ENCODE data around the gene PLA2G7.
"Not testable (repeated sequence)": the region's sequence is repeated elsewhere in the genome, so short reads cannot be mapped to it uniquely, and the experiment has no call there.

The PLA2G7 gene

DNA sequence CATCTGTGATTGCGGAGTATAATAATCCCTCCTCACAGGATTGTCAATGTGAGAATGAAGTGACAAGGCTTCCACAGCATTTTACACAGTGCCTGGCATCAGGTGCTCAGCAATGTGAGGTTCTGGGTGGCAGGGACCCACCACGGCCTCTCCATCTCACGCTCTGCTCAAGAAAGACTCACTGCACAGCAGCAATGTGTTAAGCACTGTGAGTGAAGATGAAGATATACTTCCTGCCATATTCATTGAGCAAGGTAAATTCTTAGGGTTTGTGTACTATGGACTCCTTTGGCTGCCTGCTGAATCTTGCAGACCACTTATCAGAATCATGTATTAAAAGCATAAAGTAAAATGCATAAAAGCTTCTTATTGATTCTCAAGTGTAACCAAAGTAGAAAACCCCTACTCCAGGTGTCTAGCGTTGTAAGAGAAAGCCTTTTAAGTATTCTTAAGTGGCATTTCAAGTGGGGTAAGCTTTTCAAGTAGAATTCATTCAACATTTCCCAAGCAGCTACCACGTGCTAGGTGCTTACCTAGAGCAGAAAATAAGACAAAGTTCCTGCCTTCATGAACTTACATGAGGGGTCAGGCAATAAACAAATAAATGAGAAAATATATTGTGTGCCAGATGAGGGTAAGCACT is 41.0 kb upstream of the PLA2G7 start:
- Histone ChIP-seq H3K4me1 (ENCODE audit: control insufficient read depth, insufficient read depth, low read length) (no peaks in the 10 kb centered on the region), H3K9me3 (ENCODE audit: control insufficient read depth, insufficient read depth, low read depth, low read length) (no peaks in the 10 kb centered on the region), H3K36me3 (ENCODE audit: control insufficient read depth in 2 of 2, insufficient read depth in 1 of 2, low read length in 2 of 2) (no peaks in the 10 kb centered on the region), H3K27ac (ENCODE audit: extremely low read depth, low read depth, low read length) (no peak overlapping the region), H3K4me3 (ENCODE audit: low read depth, low read length) (no peak overlapping the region)
- CTCF ChIA-PET: interaction anchor here (0.7 to 0.8 kb wide), 2 partner anchors 43 to 1340 kb away, joined by 4 read pairs; no protein-coding TSS in a partner anchor
- POLR2A ChIA-PET: no interaction called here
- TF ChIP-seq YY2 (tag by site-specific recombination; IDR thresholded peaks at IDR 0.05): no peak
- TF ChIP-seq ZNF202 (tag by site-specific recombination; IDR thresholded peaks at IDR 0.05; ENCODE audit: borderline replicate concordance): no peak
- TF ChIP-seq, protein P1, sequence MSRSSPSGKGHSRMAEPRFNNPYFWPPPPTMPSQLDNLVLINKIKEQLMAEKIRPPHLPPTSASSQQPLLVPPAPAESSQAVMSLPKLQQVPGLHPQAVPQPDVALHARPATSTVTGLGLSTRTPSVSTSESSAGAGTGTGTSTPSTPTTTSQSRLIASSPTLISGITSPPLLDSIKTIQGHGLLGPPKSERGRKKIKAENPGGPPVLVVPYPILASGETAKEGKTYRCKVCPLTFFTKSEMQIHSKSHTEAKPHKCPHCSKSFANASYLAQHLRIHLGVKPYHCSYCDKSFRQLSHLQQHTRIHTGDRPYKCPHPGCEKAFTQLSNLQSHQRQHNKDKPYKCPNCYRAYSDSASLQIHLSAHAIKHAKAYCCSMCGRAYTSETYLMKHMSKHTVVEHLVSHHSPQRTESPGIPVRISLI (tag by site-specific recombination; IDR thresholded peaks at IDR 0.05): no peak
- TF ChIP-seq, protein P2, sequence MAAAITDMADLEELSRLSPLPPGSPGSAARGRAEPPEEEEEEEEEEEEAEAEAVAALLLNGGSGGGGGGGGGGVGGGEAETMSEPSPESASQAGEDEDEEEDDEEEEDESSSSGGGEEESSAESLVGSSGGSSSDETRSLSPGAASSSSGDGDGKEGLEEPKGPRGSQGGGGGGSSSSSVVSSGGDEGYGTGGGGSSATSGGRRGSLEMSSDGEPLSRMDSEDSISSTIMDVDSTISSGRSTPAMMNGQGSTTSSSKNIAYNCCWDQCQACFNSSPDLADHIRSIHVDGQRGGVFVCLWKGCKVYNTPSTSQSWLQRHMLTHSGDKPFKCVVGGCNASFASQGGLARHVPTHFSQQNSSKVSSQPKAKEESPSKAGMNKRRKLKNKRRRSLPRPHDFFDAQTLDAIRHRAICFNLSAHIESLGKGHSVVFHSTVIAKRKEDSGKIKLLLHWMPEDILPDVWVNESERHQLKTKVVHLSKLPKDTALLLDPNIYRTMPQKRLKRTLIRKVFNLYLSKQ (tag by site-specific recombination; IDR thresholded peaks at IDR 0.05; ENCODE audit: borderline replicate concordance): no peak
- no peak for TF ChIP-seq WT1 (tag by site-specific recombination; IDR thresholded peaks at IDR 0.05)
- no peak for TF ChIP-seq ZNF624 (tag by site-specific recombination; IDR thresholded peaks at IDR 0.05)
- TF ChIP-seq, protein P3, sequence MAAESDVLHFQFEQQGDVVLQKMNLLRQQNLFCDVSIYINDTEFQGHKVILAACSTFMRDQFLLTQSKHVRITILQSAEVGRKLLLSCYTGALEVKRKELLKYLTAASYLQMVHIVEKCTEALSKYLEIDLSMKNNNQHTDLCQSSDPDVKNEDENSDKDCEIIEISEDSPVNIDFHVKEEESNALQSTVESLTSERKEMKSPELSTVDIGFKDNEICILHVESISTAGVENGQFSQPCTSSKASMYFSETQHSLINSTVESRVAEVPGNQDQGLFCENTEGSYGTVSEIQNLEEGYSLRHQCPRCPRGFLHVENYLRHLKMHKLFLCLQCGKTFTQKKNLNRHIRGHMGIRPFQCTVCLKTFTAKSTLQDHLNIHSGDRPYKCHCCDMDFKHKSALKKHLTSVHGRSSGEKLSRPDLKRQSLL (tag by site-specific recombination; IDR thresholded peaks at IDR 0.05): no peak
- TF ChIP-seq ZNF311 (tag by site-specific recombination; IDR thresholded peaks at IDR 0.05; ENCODE audit: borderline replicate concordance): no peak
- TF ChIP-seq ZNF830 (tag by site-specific recombination; IDR thresholded peaks at IDR 0.05; ENCODE audit: low read depth): no peak
- TF ChIP-seq ZNF623 (tag by site-specific recombination; IDR thresholded peaks at IDR 0.05): no peak
- TF ChIP-seq, protein P4, sequence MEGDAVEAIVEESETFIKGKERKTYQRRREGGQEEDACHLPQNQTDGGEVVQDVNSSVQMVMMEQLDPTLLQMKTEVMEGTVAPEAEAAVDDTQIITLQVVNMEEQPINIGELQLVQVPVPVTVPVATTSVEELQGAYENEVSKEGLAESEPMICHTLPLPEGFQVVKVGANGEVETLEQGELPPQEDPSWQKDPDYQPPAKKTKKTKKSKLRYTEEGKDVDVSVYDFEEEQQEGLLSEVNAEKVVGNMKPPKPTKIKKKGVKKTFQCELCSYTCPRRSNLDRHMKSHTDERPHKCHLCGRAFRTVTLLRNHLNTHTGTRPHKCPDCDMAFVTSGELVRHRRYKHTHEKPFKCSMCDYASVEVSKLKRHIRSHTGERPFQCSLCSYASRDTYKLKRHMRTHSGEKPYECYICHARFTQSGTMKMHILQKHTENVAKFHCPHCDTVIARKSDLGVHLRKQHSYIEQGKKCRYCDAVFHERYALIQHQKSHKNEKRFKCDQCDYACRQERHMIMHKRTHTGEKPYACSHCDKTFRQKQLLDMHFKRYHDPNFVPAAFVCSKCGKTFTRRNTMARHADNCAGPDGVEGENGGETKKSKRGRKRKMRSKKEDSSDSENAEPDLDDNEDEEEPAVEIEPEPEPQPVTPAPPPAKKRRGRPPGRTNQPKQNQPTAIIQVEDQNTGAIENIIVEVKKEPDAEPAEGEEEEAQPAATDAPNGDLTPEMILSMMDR (tag by site-specific recombination; IDR thresholded peaks at IDR 0.05): no peak
- TF ChIP-seq, protein P5, sequence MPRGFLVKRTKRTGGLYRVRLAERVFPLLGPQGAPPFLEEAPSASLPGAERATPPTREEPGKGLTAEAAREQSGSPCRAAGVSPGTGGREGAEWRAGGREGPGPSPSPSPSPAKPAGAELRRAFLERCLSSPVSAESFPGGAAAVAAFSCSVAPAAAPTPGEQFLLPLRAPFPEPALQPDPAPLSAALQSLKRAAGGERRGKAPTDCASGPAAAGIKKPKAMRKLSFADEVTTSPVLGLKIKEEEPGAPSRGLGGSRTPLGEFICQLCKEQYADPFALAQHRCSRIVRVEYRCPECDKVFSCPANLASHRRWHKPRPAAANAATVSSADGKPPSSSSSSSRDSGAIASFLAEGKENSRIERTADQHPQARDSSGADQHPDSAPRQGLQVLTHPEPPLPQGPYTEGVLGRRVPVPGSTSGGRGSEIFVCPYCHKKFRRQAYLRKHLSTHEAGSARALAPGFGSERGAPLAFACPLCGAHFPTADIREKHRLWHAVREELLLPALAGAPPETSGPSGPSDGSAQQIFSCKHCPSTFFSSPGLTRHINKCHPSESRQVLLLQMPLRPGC (tag by site-specific recombination; IDR thresholded peaks at IDR 0.05): no peak
- TF ChIP-seq ZNF514 (tag by site-specific recombination; IDR thresholded peaks at IDR 0.05): no peak
- TF ChIP-seq, protein P6, sequence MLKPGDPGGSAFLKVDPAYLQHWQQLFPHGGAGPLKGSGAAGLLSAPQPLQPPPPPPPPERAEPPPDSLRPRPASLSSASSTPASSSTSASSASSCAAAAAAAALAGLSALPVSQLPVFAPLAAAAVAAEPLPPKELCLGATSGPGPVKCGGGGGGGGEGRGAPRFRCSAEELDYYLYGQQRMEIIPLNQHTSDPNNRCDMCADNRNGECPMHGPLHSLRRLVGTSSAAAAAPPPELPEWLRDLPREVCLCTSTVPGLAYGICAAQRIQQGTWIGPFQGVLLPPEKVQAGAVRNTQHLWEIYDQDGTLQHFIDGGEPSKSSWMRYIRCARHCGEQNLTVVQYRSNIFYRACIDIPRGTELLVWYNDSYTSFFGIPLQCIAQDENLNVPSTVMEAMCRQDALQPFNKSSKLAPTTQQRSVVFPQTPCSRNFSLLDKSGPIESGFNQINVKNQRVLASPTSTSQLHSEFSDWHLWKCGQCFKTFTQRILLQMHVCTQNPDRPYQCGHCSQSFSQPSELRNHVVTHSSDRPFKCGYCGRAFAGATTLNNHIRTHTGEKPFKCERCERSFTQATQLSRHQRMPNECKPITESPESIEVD (tag by site-specific recombination; IDR thresholded peaks at IDR 0.05): no peak
- TF ChIP-seq ZFP3 (tag by site-specific recombination; IDR thresholded peaks at IDR 0.05; ENCODE audit: low read depth): no peak

DNA sequence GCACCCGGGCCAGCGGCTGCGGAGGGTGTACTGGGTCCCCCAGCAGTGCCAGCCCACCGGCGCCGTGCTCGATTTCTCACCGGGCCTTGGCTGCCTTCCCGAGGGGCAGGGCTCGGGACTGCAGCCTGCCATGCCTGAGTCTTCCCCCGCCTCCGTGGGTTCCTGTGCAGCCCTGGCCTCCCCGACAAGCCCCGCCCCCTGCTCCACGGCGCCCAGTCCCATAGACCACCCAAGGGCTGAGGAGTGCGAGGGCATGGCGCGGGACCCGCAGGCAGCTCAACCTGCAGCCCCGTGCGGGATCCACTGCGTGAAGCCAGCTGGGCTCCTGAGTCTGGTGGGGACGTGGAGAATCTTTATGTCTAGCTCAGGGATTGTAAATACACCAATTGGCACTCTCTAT is 39.6 kb upstream of the PLA2G7 start:
- CTCF ChIA-PET; H3K4me1 ChIP-seq (ENCODE audit: control insufficient read depth, insufficient read depth, low read length); H3K4me3 ChIP-seq (ENCODE audit: low read depth, low read length); H3K27ac ChIP-seq (ENCODE audit: extremely low read depth, low read depth, low read length); H3K9me3 ChIP-seq (ENCODE audit: control insufficient read depth, insufficient read depth, low read depth, low read length); POLR2A ChIA-PET; H3K36me3 ChIP-seq (ENCODE audit: control insufficient read depth in 2 of 2, insufficient read depth in 1 of 2, low read length in 2 of 2): not testable (repeated sequence)
